ENCODE data around the gene PDE9A. TPM values are rescaled to one million over a fixed set of nuclear protein-coding genes. Genes with fewer than 3 reads are reported as not detected.

The PDE9A gene
- total and polyA plus RNA-seq, 2 experiments from 2014 or later: 14.3 to 19.6 TPM

DNA sequence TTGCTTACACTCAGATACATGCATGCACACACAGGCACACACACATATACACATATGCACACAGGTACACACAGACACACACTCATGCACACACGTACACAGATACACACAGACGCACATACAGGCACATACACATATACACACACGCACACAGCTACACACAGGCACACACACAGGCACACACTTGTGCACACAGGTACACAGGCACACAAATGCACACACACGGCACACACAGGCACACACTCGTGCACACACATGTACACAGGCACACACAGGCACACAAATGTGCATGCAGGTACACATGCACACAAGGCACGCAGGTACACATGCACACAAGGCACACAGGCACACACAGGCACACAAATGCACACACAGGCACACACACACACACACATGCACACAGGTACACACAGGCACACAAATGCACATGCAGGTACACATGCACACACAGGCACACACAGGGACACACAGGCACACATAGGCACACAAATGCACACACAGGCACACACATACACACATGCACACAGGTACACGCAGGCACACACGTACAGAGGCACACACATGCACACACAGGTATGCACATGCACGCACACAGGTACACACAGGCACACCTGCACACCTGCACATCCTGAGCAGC is 115.9 kb downstream of the PDE9A start:
- Histone ChIP-seq H4K20me1 (ENCODE audit: insufficient read depth, poor library complexity, severe bottlenecking) (no peaks in the 10 kb centered on the region), H3K4me2 (no peak overlapping the region), H3K4me3 (no peak overlapping the region), H3K36me3 (replicated peaks; ENCODE audit: insufficient read depth, low read depth) (no peaks in the 10 kb centered on the region), H3K9me3 (ENCODE audit: low read depth) (no peaks in the 10 kb centered on the region), H3K27ac (no peak overlapping the region), H2AFZ (no peak overlapping the region), H3K27me3 (no peaks in the 10 kb centered on the region), H3K79me2 (no peaks in the 10 kb centered on the region), H3K9me2 (replicated peaks; ENCODE audit: insufficient read depth) (no peaks in the 10 kb centered on the region), H3K4me1 (ENCODE audit: insufficient read depth) (no peaks in the 10 kb centered on the region)
- TF ChIP-seq, protein P1, sequence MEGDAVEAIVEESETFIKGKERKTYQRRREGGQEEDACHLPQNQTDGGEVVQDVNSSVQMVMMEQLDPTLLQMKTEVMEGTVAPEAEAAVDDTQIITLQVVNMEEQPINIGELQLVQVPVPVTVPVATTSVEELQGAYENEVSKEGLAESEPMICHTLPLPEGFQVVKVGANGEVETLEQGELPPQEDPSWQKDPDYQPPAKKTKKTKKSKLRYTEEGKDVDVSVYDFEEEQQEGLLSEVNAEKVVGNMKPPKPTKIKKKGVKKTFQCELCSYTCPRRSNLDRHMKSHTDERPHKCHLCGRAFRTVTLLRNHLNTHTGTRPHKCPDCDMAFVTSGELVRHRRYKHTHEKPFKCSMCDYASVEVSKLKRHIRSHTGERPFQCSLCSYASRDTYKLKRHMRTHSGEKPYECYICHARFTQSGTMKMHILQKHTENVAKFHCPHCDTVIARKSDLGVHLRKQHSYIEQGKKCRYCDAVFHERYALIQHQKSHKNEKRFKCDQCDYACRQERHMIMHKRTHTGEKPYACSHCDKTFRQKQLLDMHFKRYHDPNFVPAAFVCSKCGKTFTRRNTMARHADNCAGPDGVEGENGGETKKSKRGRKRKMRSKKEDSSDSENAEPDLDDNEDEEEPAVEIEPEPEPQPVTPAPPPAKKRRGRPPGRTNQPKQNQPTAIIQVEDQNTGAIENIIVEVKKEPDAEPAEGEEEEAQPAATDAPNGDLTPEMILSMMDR (IDR thresholded peaks at IDR 0.05; ENCODE audit: poor library complexity): no peak
- no peak for TF ChIP-seq EZH2 (IDR thresholded peaks at IDR 0.05; ENCODE audit: borderline replicate concordance)
- TF ChIP-seq EZH2phosphoT487 (IDR thresholded peaks at IDR 0.05; ENCODE audit: low read depth, severe bottlenecking, unreplicated experiment): no peak
- no peak for DNase-seq (ENCODE audit: low spot score)
- 92% methylated on average over 8 of the region's 9 CpGs for WGBS (ENCODE audit: low lambda C conversion rate, missing lambda C conversion rate)

DNA sequence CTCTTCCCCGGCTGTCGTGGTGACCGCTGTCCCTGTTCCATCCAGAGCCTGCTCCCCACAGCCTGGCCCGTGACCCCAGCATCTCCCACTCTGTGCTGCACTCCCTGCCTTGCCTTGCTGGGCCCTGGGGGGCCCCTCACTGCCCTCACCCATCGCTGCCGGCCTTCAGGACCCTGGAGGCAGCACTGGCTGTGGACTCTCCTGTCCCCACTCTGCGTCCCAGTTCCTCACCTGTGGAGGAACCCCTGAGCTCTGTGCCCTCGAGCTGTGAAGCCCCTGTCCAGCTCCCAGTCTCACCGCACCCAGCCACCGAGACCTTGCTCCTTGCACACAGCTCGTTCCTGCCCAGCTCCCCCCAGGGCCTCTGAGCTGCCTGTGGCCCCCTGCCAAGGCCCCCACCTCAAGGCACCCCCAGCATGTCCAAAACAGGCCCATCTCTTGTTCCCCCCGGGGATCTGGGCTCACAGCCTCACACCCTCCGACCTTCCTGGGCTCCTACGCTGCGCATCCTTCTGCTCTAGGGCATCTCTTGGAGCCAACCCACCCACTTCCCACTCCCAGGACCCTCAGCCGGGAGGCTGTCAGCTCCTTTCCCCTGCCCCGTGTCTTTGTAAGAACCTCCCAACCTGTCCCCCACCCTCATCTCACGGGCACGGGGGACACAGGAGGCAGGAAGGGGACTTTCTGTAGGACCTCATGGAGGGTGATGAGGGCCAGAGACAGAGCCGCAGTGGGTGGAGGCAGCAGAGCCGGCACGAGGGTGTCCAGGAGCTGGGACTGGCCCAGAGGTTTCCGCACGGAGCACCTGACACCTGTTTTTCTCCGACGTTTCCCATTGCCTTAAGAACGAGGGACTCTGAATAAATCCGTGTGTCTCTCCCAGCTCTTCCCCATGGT is 116.6 kb downstream of the PDE9A start:
- Histone ChIP-seq H3K4me1 (ENCODE audit: insufficient read depth) (no peaks in the 10 kb centered on the region), H3K36me3 (replicated peaks; ENCODE audit: insufficient read depth, low read depth) (no peaks in the 10 kb centered on the region), H3K9me2 (replicated peaks; ENCODE audit: insufficient read depth) (no peaks in the 10 kb centered on the region), H3K27ac (no peak overlapping the region), H2AFZ (no peak overlapping the region), H3K4me2 (no peak overlapping the region), H3K4me3 (no peak overlapping the region), H3K9me3 (ENCODE audit: low read depth) (no peaks in the 10 kb centered on the region), H3K79me2 (no peaks in the 10 kb centered on the region), H4K20me1 (ENCODE audit: insufficient read depth, poor library complexity, severe bottlenecking) (no peaks in the 10 kb centered on the region), H3K27me3 (no peaks in the 10 kb centered on the region)
- 94% methylated on average over 27 of the region's 28 CpGs for WGBS (ENCODE audit: low lambda C conversion rate, missing lambda C conversion rate)
- no peak for DNase-seq (ENCODE audit: low spot score)
- TF ChIP-seq, protein P1 (IDR thresholded peaks at IDR 0.05; ENCODE audit: poor library complexity): no peak
- TF ChIP-seq EZH2phosphoT487 (IDR thresholded peaks at IDR 0.05; ENCODE audit: low read depth, severe bottlenecking, unreplicated experiment): no peak

DNA sequence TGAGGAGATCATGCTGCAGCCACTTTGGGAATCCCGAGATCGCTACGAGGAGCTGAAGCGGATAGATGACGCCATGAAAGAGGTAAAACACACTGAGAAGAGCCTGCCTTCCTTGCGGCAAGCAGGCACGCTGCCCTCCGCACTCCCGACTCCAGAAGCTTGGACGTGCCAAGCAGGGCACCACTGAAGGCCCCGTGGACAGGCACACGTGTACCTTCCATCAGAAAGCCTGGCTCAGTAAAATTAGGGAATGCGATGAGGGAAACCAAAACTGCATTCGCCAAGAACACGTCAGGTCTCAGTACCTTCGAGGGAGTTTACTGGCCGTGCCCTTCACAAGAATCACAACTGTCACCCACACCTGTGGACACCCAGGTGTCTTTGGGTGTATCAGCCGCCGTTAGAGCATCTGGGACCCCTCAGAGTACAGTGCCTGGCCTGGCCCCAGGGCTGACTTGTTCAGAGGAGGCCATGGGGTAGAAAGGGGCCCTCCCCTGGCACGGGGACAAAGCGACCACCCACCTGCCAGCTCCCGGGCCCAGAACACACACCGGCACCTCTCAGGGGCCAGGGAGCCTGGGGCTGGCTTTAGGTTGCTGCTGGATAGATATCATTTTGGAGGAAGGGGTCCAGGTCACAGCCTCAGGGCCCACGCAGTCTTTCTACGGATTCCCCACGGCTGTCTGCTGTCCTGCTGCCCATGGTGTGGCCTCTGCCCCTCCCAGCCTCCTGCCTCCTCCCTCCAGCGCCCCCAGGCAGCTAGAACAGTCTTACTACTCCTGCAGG is 117.5 kb downstream of the PDE9A start:
- H3K27me3 ChIP-seq: no peaks in the 10 kb centered on the region
- no peak overlapping the region for H3K4me2 ChIP-seq
- H2AFZ ChIP-seq: no peak overlapping the region
- no peak overlapping the region for H3K27ac ChIP-seq
- H4K20me1 ChIP-seq (ENCODE audit: insufficient read depth, poor library complexity, severe bottlenecking): no peaks in the 10 kb centered on the region
- 94% methylated on average over 27 of the region's 27 CpGs for WGBS (ENCODE audit: low lambda C conversion rate, missing lambda C conversion rate)
- TF ChIP-seq EZH2phosphoT487 (IDR thresholded peaks at IDR 0.05; ENCODE audit: low read depth, severe bottlenecking, unreplicated experiment): no peak
- TF ChIP-seq, protein P1 (IDR thresholded peaks at IDR 0.05; ENCODE audit: poor library complexity): no peak
- no peak for TF ChIP-seq EZH2 (IDR thresholded peaks at IDR 0.05; ENCODE audit: borderline replicate concordance)
- no peaks in the 10 kb centered on the region for H3K9me3 ChIP-seq (ENCODE audit: low read depth)
- H3K4me1 ChIP-seq (ENCODE audit: insufficient read depth): no peaks in the 10 kb centered on the region
- no peak overlapping the region for H3K4me3 ChIP-seq
- no peaks in the 10 kb centered on the region for H3K79me2 ChIP-seq
- no peaks in the 10 kb centered on the region for H3K36me3 ChIP-seq (replicated peaks; ENCODE audit: insufficient read depth, low read depth)
- no peak for DNase-seq (ENCODE audit: low spot score)
- H3K9me2 ChIP-seq (replicated peaks; ENCODE audit: insufficient read depth): no peaks in the 10 kb centered on the region
